GM12878 (cell line): Measurements from ENCODE around the gene SPATA1. TPM values are rescaled to one million over a fixed set of nuclear protein-coding genes. Genes with fewer than 3 reads are reported as not detected.

Source experiments
- ATAC-seq: fragments of 200-7000 bp; cut with Tn5 transposase; 3 replicates; pipeline ENCODE4 v1.9.1; 2020; ENCODE audit warnings: mild to moderate bottlenecking, moderate library complexity
- BruUV-seq: library from RNA; stranded (reverse); fragments of 400-500 nt; replicated peaks from 2 replicates; lab custom pipeline; 2021; lab: Mats Ljungman, UMichigan
- CTCF ChIA-PET: fragments of 300-600 bp; sonication (Branson Sonifier 250); formaldehyde crosslinking; extraction: SDS; loops from one replicate; lab custom pipeline; 2021; ENCODE audit warnings: inconsistent platforms; lab: Yijun Ruan, JAX
- POLR2A ChIA-PET: fragments of 350-600 bp; formaldehyde crosslinking; extraction: SDS; loops from one replicate; lab custom pipeline; 2021; ENCODE audit warnings: inconsistent platforms; lab: Charles Lee
- RAD21 ChIA-PET: fragments of 300-600 bp; sonication (Branson Sonifier 250); formaldehyde crosslinking; loops from one replicate; lab custom pipeline; 2023; ENCODE audit warnings: antibody characterized with exemption; ENCODE audit not compliant: unreplicated experiment; lab: Charles Lee
- SMC1A ChIA-PET: fragments of 300-600 bp; sonication (Branson Sonifier 250); formaldehyde crosslinking; loops from one replicate; lab custom pipeline; 2023; ENCODE audit not compliant: unreplicated experiment, uncharacterized antibody; lab: Charles Lee
- DNase-seq: peaks from one replicate; pipeline ENCODE4 v3.0.0-alpha.2; 2011; ENCODE audit warnings: low read depth, low spot score
- FAIRE-seq: peaks from 3 replicates; lab custom pipeline; 2011; peaks lifted over from hg19 to GRCh38; lab: Jason Lieb, UNC
- H2AFZ ChIP-seq: 2 replicates; pipeline ENCODE4 v1.6.0; 2011; ENCODE audit warnings: low read depth, low read length, control low read depth; ENCODE audit not compliant: control insufficient read depth
- H3K27ac ChIP-seq: 2 replicates; pipeline ENCODE4 v1.5.1; 2011; ENCODE audit warnings: control low read depth; ENCODE audit not compliant: control insufficient read depth, insufficient read depth
- H3K27me3 ChIP-seq, 2 experiments: replicated peaks in 1 of 2; 2 replicates each; pipeline versions ENCODE4 v1.6.0 to v1.6.1; 2011; ENCODE audit warnings: low read length in 1 of 2; ENCODE audit not compliant: control insufficient read depth in 2 of 2, insufficient read depth in 2 of 2
- H3K36me3 ChIP-seq, 2 experiments: 2 replicates each; pipeline ENCODE4 v1.5.1; 2011; ENCODE audit warnings: low read length in 1 of 2; ENCODE audit not compliant: control insufficient read depth in 2 of 2, insufficient read depth in 2 of 2
- H3K4me1 ChIP-seq: 2 replicates; pipeline ENCODE4 v1.6.1; 2011; ENCODE audit warnings: mild to moderate bottlenecking, low read length, moderate library complexity, mixed read lengths; ENCODE audit not compliant: control insufficient read depth, insufficient read depth
- H3K4me2 ChIP-seq: 2 replicates; pipeline ENCODE4 v1.6.0; 2011; ENCODE audit warnings: control low read depth; ENCODE audit not compliant: control insufficient read depth, insufficient read depth
- H3K4me3 ChIP-seq: fragments of 200-600 bp; sonication (generic); 2 replicates; pipeline ENCODE4 v1.5.1; 2016
- H3K79me2 ChIP-seq: 2 replicates; pipeline ENCODE4 v1.6.0; 2011; ENCODE audit warnings: low read length; ENCODE audit not compliant: control insufficient read depth, insufficient read depth
- H3K9ac ChIP-seq: 2 replicates; pipeline ENCODE4 v1.8.0; 2011; ENCODE audit warnings: low read length, control low read depth, mixed read lengths; ENCODE audit not compliant: control insufficient read depth, insufficient read depth
- H3K9me3 ChIP-seq: replicated peaks from 3 replicates; pipeline ENCODE4 v1.5.1; 2011; ENCODE audit warnings: mild to moderate bottlenecking, low read length; ENCODE audit not compliant: control insufficient read depth, insufficient read depth
- H4K20me1 ChIP-seq: 2 replicates; pipeline ENCODE4 v1.6.0; 2011; ENCODE audit not compliant: control insufficient read depth, insufficient read depth
- ASH2L ChIP-seq: fragments of 300-600, 200-600 bp; sonication (generic); IDR thresholded peaks from 2 replicates; pipeline ENCODE4 v1.6.1; 2017; ENCODE audit warnings: low read depth, mild to moderate bottlenecking, borderline replicate concordance
- BCL11A ChIP-seq: IDR thresholded peaks from 2 replicates; pipeline ENCODE4 v1.6.1; 2011; ENCODE audit warnings: low read depth, low read length
- CBX3 ChIP-seq: fragments of 200-600 bp; sonication (generic); IDR thresholded peaks from 2 replicates; pipeline ENCODE4 v1.6.1; 2016; ENCODE audit warnings: low read depth, borderline replicate concordance
- CHD2 ChIP-seq: IDR thresholded peaks from 2 replicates; pipeline ENCODE4 v1.6.1; 2011; ENCODE audit warnings: low read depth, low read length, improper control_type of control experiment, borderline replicate concordance
- DPF2 ChIP-seq: fragments of 450-650 bp; IDR thresholded peaks from 2 replicates; pipeline ENCODE4 v1.6.1; 2017; ENCODE audit warnings: mild to moderate bottlenecking
- EGR1 ChIP-seq, 2 experiments: IDR thresholded peaks; 1 replicate in 1 of 2; 2 replicates in 1 of 2; pipeline ENCODE4 v1.6.1; 2011 to 2012; ENCODE audit warnings: low read depth in 2 of 2, low read length in 2 of 2, borderline replicate concordance in 1 of 2, mild to moderate bottlenecking in 1 of 2, moderate library complexity in 1 of 2
- HDAC6 ChIP-seq: fragments of 200-600 bp; sonication (generic); IDR thresholded peaks from one replicate; pipeline ENCODE4 v1.8.0; 2017; ENCODE audit warnings: antibody characterized with exemption; ENCODE audit not compliant: unreplicated experiment
- KLF5 ChIP-seq: fragments of 450-650 bp; IDR thresholded peaks from 2 replicates; pipeline ENCODE4 v1.6.1; 2014; ENCODE audit warnings: mild to moderate bottlenecking; ENCODE audit not compliant: partially characterized antibody
- MTA3 ChIP-seq: IDR thresholded peaks from 2 replicates; pipeline ENCODE4 v1.6.1; 2012; ENCODE audit warnings: low read length, inconsistent platforms, borderline replicate concordance
- RAD21 ChIP-seq: IDR thresholded peaks from 2 replicates; pipeline ENCODE4 v1.6.1; 2011; ENCODE audit warnings: mild to moderate bottlenecking, low read depth, low read length, moderate library complexity; ENCODE audit not compliant: insufficient read depth
- REST ChIP-seq: IDR thresholded peaks from 2 replicates; pipeline ENCODE4 v1.6.1; 2012; ENCODE audit warnings: mild to moderate bottlenecking, low read depth, low read length
- SP1 ChIP-seq: IDR thresholded peaks from one replicate; pipeline ENCODE4 v1.6.1; 2011; ENCODE audit warnings: low read depth, low read length
- WGBS: methylation state at CpG from one replicate; pipeline ENCODE4 v1.1.6; 2016; ENCODE audit warnings: low lambda C conversion rate; ENCODE audit not compliant: insufficient replicate concordance, insufficient coverage; ENCODE audit errors: missing lambda C conversion rate; 5-methylcytosine and 5-hydroxymethylcytosine counted together
- in situ Hi-C: fragments of 300-500 bp; cut with MboI; formaldehyde crosslinking; loops from 9 replicates; pipeline ENCODE4 v1.14.3; 2018; ENCODE audit warnings: mixed read lengths
- intact Hi-C: fragments of 100-400 bp; cut with micrococcal nuclease; formaldehyde crosslinking; loops from one replicate; pipeline ENCODE4 v1.14.2; 2022; ENCODE audit not compliant: unreplicated experiment
- polyA plus RNA-seq, 11 experiments: library from polyadenylated mRNA; depleted of rRNA in 4 of 11; unstranded in 6 of 11; stranded (reverse) in 5 of 11; fragments of >200 nt; fragmentation: Nextera tagmentation in 4 of 11; fragmentation: Illumina TruSeq in 1 of 11; extraction: Ambion mirVana in 4 of 11; extraction: Trizol in 1 of 11; gene quantifications; 1 replicate in 1 of 11; 2 replicates in 10 of 11; pipeline versions ENCODE4 v1.2.1 to v1.2.3, GENCODE V29; 2011 to 2016; ENCODE audit warnings: inconsistent platforms in 2 of 11, missing spikeins in 2 of 11, low read depth in 1 of 11
- total RNA-seq, 4 experiments: library from RNA; depleted of rRNA in 3 of 4; stranded (reverse); fragments of >200 nt in 3 of 4; fragmentation: Illumina TruSeq in 1 of 4; extraction: Trizol in 1 of 4; gene quantifications; 2 replicates each; pipeline versions ENCODE4 v1.2.1 to v1.2.3, GENCODE V29; 2013 to 2021

SPATA1 gene
- total and polyA plus RNA-seq, 10 of the 15 experiments (the other 5 are each of a cell fraction or from before 2014, with no cell fraction given): 0.74 to 2.4 (median 1.9) TPM

- H3K36me3 ChIP-seq: no peaks in the 10 kb centered on the region
- ATAC-seq (no peak), FAIRE-seq (no peak), DNase-seq (no peak)
- 14% methylated on average over 2 of the region's 2 CpGs for WGBS
- no peak overlapping the region for H3K4me3 ChIP-seq
- TF ChIP-seq REST (no peak), SP1 (no peak), CHD2 (no peak), DPF2 (no peak), EGR1 (IDR thresholded peaks at IDR 0.05; ENCODE audit: borderline replicate concordance in 1 of 2, low read depth in 2 of 2, low read length in 2 of 2) (no peak), ASH2L (no peak), MTA3 (no peak), CBX3 (no peak), KLF5 (no peak), HDAC6 (no peak), BCL11A (no peak), RAD21 (no peak)
- intact Hi-C loops (no loop called here), in situ Hi-C loops (no loop called here)
- CTCF ChIA-PET: no interaction called here
- H3K27ac ChIP-seq: no peak overlapping the region
- RAD21 ChIA-PET: no interaction called here
- H3K4me2 ChIP-seq: no peak overlapping the region
- POLR2A ChIA-PET: interaction anchor here (0.5 kb wide), 1 partner anchor 9 kb away, joined by 3 read pairs; no protein-coding TSS in a partner anchor
- no peak overlapping the region for H2AFZ ChIP-seq
- no peaks in the 10 kb centered on the region for H4K20me1 ChIP-seq
- SMC1A ChIA-PET: interaction anchor here (0.7 to 1.4 kb wide), 3 partner anchors 10 to 14 kb away, joined by 3 to 4 read pairs (median 3); no protein-coding TSS in a partner anchor
- BruUV-seq: no TSS peak
- H3K79me2 ChIP-seq: no peaks in the 10 kb centered on the region
- H3K9ac ChIP-seq: no peak overlapping the region
- H3K27me3 ChIP-seq: no peaks in the 10 kb centered on the region
- peaks cover 2% of the 10 kb centered on the region; the same call in 2 of the 3 replicates for H3K9me3 ChIP-seq
- H3K4me1 ChIP-seq: peaks cover 3% of the 10 kb centered on the region
Measured at GRCh38 chr1:84584126-84584525, 77.9 kb downstream of the SPATA1 start.
